HEK293 (cell line): ENCODE results near the gene EDARADD.

ENCODE experiments used
- AEBP2 ChIP-seq: fragments of 450-650 bp; formaldehyde crosslinking; IDR thresholded peaks from 2 replicates; pipeline ENCODE4 v1.5.1; 2016; ENCODE audit warnings: missing biosample characterization, missing genetic modification characterization, borderline replicate concordance
- GLI4 ChIP-seq: fragments of 450-650 bp; formaldehyde crosslinking; IDR thresholded peaks from 2 replicates; pipeline ENCODE4 v1.5.1; 2016; ENCODE audit warnings: missing biosample characterization, missing genetic modification characterization
- HIC1 ChIP-seq: fragments of 450-650 bp; formaldehyde crosslinking; IDR thresholded peaks from 2 replicates; pipeline ENCODE4 v1.5.1; 2016; ENCODE audit warnings: missing biosample characterization, missing genetic modification characterization
- PRDM1 ChIP-seq: fragments of 450-650 bp; formaldehyde crosslinking; IDR thresholded peaks from 2 replicates; pipeline ENCODE4; 2016; ENCODE audit warnings: missing biosample characterization, missing genetic modification characterization
- REST ChIP-seq: fragments of 450-650 bp; formaldehyde crosslinking; IDR thresholded peaks from 2 replicates; pipeline ENCODE4 v1.5.1; 2016; ENCODE audit warnings: missing biosample characterization, missing genetic modification characterization
- TSHZ1 ChIP-seq: fragments of 450-650 bp; formaldehyde crosslinking; IDR thresholded peaks from 2 replicates; pipeline ENCODE4 v1.5.1; 2016; ENCODE audit warnings: missing biosample characterization, missing genetic modification characterization, borderline replicate concordance
- WT1 ChIP-seq: fragments of 450-650 bp; formaldehyde crosslinking; IDR thresholded peaks from 2 replicates; pipeline ENCODE4 v1.5.1; 2016; ENCODE audit warnings: missing biosample characterization, missing genetic modification characterization
- YY1 ChIP-seq: fragments of 450-650 bp; formaldehyde crosslinking; IDR thresholded peaks from 2 replicates; pipeline ENCODE4 v1.5.1; 2018; ENCODE audit warnings: missing biosample characterization, missing genetic modification characterization
- ZNF157 ChIP-seq: fragments of 450-650 bp; formaldehyde crosslinking; IDR thresholded peaks from 2 replicates; pipeline ENCODE4 v1.5.1; 2016; ENCODE audit warnings: missing biosample characterization, missing genetic modification characterization
- ZNF175 ChIP-seq: fragments of 450-650 bp; formaldehyde crosslinking; IDR thresholded peaks from 2 replicates; pipeline ENCODE4 v1.5.1; 2016; ENCODE audit warnings: missing biosample characterization, missing genetic modification characterization
- ZNF221 ChIP-seq: fragments of 450-650 bp; formaldehyde crosslinking; IDR thresholded peaks from 2 replicates; pipeline ENCODE4 v1.5.1; 2017; ENCODE audit warnings: missing biosample characterization, missing genetic modification characterization, borderline replicate concordance
- ZNF26 ChIP-seq: fragments of 450-650 bp; formaldehyde crosslinking; IDR thresholded peaks from 2 replicates; pipeline ENCODE4 v1.5.1; 2016; ENCODE audit warnings: missing biosample characterization, missing genetic modification characterization
- ZNF280C ChIP-seq: fragments of 450-650 bp; formaldehyde crosslinking; IDR thresholded peaks from 2 replicates; pipeline ENCODE4 v1.5.1; 2016; ENCODE audit warnings: missing biosample characterization, missing genetic modification characterization
- ZNF394 ChIP-seq: fragments of 450-650 bp; formaldehyde crosslinking; IDR thresholded peaks from 2 replicates; pipeline ENCODE4 v1.5.1; 2016; ENCODE audit warnings: missing biosample characterization, missing genetic modification characterization, mild to moderate bottlenecking, moderate library complexity, borderline replicate concordance
- ZNF398 ChIP-seq: fragments of 450-650 bp; formaldehyde crosslinking; IDR thresholded peaks from 2 replicates; pipeline ENCODE4 v1.5.1; 2017; ENCODE audit warnings: missing biosample characterization, missing genetic modification characterization
- ZNF449 ChIP-seq: fragments of 450-650 bp; formaldehyde crosslinking; IDR thresholded peaks from 2 replicates; pipeline ENCODE4 v1.5.1; 2017; ENCODE audit warnings: missing biosample characterization, mild to moderate bottlenecking, missing genetic modification characterization, moderate library complexity
- ZNF558 ChIP-seq: fragments of 450-650 bp; formaldehyde crosslinking; IDR thresholded peaks from 2 replicates; pipeline ENCODE4 v1.5.1; 2016; ENCODE audit warnings: missing biosample characterization, missing genetic modification characterization

EDARADD gene

GRCh38 chr1:236480758-236481436, 86.8 kb downstream of the EDARADD start (continued):
- TF ChIP-seq ZNF280C (tag by site-specific recombination) (no peak), ZNF558 (tag by site-specific recombination) (no peak), AEBP2 (tag by site-specific recombination) (no peak), REST (tag by site-specific recombination) (no peak), ZNF394 (tag by site-specific recombination) (no peak), ZNF26 (tag by site-specific recombination) (no peak), PRDM1 (tag by site-specific recombination) (no peak), TSHZ1 (no peak), ZNF175 (tag by site-specific recombination) (no peak), GLI4 (tag by site-specific recombination) (no peak), YY1 (tag by site-specific recombination) (no peak), HIC1 (tag by site-specific recombination) (no peak), ZNF157 (no peak), ZNF449 (no peak), ZNF398 (no peak), WT1 (no peak), ZNF221 (tag by site-specific recombination) (no peak)
